ENCODE results near the gene ACSBG1.

ACSBG1 gene

DNA sequence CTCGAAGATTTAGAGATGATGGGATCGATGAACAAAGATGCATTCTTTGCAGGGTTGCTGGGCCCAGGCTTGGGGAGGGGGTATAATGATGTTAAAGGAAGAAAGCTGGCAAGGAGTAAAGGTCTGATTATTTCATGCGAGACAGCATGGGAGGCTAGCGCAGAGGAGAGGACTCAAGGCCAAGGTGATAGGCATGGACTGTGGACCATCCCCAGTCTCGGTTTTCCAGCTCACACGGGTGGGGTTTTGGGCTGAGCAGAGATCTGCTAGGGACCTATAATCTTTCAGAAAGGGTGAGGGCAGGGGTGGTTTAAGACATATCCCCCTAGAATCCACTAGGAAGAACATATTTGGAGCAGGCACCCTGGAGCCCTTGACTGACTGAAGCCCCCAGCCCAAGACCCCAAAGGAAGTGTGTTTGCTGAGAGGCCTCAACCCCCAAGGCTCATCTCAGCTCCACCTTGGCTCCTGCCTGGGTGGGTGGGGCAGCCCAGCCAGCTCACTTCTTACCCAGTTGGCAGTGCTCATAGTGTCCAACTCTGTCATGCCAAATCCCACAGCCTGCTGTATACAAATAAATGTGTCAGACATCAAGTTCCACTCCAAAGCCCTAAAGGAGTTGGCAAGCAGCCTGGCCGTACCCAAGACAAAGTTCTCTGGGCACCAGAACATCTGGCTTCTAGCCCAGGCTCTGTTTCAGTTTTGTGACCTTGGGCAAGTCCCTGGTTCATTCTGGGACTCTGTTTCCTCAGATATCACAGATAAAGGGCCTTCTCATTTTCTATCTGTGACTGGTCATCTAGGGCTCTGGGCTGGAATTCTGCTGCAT is 17.9 kb downstream of the ACSBG1 start:
- DNase-seq, result no peak

DNA sequence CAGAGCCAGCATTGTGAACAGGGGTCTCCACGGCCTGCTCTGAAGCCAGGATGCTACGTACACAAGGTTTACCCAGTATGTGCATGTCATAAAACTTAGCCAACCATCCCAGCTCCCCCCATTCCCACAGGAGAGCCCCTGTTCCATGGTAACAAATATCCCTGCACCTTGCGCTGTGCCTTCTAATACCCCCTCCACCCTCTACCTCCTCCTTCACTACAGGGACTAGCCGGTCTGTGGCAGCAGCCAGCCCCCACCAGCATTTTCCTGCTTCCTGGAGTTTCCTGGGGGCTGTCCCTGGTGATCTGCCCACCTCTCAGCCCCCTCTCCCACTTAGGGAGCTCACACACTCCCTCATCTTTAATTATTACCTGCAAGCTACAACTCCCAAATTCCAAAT is 20.4 kb downstream of the ACSBG1 start:
- no peak for DNase-seq

DNA sequence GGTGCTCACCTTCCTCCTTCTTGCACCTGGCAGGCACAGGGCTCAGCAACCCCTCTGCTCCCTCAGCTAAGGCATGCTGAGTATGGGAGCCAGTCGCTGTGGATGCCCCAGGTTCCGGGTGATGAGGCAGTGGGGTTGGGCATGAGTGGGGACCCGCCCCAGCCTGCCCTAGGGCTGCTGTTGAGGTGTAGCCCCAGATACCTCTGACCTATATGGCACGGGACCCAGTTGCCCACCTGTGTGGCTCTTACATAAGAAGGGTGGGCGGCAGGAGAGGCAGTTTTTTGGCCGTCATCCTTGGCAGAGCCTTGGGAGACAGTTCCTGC is 21.0 kb downstream of the ACSBG1 start:
- no peak for DNase-seq

DNA sequence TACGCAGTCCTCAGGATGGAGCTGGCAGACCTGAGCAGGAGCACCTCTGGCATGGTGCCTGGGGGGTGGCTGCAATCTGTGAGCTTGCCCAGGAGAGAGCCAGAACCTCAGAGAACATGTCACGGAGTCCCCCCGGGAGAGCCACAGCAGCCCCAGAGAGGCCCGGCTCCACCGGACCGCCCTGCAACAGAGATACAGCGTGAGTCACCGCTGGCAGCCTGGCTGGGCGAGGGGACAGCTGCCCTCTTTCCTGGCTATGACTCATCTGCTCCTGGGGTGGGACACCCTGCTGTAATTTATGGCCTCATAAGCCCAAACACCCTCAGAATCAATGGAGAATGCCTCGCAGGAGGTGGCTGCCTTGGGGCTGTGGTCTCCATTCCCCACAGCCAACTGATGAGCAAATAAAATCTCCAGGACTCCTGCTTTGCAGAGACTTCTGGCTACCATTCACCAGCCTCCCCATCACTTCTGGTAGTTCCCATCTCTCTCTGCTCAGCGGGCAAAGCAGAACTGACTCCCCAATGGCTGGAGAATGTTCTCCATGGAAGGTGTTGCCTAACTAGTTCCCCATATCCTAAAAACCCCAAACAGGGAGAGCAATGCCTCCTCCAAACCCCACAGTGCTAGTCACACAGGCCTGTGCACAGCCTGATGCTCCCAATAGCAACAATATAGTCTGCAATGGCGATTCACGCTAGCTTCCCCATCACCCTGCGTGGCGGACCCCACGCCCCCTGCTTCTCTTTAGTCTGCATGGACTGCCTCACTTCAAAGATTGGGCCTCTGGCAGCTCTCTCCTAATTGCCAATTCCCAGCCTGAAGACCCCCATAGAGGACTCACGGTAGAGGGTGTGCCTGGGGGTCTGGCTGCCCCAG is 21.6 kb downstream of the ACSBG1 start:
- no peak for DNase-seq

DNA sequence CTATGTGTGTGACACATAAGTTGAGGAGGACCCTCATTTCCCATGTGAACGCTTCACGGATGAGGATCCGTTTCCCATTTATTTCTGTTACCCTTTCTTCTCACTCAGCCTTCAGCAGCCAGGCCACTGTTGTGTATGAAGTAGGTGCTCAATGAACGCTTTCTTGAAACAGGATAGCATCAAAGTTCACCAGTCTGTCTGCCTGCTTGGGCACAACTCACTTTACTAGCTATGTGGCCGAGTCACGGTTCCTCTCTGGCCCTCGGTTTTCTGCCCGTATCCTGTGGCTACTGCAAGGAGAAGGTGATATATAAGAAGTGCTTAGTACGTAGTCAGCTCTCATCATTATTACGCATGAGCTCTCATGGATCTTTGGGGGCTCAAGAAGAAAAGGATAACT is 22.4 kb downstream of the ACSBG1 start:
- DNase-seq, result no peak

DNA sequence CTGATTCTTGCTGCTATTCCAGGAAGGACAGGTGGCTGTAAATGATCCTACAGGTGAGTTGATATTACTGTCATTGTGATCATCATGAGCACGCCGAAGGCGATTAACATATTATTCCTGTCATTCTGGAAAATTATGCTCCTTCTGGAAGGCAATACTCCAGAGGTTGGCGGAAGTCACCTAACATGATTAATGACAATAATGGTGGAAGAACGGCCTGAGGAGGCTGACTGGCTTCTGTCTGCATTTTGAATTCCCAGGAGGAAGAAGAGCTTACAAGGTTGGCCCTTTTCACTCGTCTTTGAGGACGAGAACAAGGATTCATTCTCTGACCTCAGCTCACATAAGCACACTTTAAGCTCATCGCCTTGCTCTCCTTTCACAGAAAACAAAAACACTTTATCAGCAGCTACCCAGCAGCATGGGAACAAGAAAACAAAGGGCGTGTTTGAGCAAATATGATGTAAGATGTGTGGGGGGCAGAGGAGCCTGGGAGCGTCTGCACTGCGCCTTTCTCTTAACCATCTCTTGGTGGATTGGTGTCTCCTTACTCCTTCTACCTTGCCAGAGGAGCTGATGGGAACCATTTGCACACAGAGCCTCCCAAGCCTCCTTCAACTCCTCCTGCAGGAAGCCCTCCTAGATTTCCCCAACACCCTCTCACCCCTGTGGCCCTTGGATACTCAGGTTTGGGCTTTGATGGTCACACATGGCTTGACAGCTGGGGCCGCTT is 23.0 kb downstream of the ACSBG1 start:
- DNase-seq, result no peak

DNA sequence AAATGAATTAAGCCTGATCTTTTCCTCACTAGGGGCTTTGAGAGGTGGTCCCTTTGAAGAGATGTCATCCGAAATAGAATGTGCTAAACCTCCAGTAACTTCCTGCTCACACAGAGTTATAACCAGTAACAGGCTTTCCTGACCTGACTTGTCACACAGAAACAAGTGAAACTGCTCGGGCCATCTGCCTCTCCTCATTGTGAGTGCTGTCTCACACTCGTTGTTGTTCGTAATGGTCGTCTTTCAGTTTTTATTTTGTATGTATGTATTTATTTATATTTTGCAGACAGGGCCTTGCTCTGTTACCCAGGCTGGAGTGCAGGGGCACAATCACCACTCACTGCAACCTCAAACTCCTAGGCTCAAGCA is 24.0 kb downstream of the ACSBG1 start:
- DNase-seq, result no peak

DNA sequence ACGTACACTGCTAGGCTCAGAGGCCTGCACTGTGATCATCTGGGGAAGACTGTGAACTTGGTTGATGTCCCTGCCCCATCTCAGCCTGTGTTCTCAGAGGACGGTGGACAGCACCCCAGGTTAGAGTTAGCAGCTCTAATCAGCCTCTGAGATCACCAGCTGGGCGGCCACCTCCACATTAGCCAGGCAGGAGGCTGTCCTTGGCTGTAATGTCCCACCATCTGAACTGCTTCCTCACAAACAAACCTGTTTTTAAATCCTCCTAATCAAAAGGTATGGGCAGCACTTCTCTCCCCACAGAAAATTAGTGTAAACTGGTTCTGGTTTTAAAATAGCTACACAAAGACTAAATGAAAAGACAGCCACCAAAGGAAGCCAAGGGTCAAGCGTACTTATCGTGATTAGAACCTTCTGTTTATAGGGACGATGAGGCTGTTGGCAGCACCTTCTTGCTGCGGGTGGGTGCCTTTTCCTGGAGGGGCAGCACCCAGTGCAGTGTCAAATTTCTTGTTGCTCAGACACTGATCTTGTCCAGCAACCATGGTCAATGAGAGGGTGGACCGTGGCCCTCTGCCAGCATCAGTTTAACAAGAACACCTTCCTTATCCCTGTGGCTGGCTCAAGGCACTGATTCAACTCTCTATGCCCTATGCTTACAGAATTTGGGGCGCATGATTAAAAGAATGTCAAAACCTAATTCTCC is 24.6 kb downstream of the ACSBG1 start:
- DNase-seq, result peak; percentile 12

DNA sequence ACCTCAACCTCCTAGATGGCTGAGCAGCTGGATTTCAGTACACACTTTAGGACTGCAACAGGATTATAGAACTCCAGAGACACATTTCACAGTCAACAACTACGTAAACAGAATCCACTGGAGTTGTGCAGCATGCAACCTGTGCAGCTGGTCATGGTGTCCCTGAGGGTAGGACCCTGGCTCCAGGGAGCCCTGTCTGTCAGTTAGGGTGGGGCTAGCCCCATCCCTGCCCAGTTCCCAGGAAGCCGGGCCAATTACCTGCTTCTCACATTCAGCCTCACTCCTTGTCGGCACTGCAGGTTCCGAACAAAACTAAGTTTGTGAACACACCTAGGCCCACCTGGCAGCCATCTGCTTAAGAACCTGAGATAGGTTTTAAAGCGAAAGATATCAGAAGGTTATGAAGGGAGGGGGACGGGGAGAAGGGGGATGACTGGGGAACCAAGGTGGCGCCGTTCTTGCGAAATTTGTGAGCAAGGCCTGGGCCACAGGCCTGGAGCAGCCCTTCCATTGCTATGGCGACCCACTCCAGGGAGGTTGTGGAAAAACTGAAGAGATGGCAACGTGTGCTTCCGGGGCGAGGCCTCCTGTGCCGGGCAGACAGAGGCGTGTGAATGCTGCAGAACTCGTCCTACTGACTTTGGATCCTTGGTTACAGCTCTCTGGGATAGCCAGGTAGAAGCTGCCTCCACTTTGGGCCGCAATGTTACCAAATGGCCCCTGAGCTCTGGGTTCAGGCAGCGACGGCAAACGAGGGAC is 25.3 kb downstream of the ACSBG1 start:
- peak; percentile 16 for DNase-seq

DNA sequence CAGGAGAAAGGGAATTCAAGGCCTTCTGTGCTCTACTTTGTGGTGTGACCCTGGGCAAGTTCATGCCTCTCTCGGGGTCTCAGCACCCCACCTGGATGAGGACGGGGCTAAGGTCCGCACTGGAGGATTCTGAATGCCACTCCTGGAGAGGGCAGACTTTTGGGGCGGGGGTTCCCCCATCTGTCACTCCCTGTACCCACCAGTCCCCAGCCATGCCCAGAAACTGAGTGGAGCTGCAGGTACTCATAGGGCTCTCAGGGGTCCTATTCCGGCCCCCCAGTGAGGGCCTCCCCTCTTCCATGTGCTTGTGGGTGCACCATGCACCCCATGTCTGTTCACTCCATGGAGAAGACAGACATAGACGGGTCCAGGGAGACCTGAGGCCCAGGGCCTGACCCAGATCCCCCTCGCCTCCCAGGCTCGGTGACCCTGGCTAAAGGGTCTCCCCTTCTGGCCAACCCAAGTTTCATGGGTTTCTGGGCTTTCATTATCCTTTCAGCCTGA is 26.0 kb downstream of the ACSBG1 start:
- peak; percentile 2 for DNase-seq

DNA sequence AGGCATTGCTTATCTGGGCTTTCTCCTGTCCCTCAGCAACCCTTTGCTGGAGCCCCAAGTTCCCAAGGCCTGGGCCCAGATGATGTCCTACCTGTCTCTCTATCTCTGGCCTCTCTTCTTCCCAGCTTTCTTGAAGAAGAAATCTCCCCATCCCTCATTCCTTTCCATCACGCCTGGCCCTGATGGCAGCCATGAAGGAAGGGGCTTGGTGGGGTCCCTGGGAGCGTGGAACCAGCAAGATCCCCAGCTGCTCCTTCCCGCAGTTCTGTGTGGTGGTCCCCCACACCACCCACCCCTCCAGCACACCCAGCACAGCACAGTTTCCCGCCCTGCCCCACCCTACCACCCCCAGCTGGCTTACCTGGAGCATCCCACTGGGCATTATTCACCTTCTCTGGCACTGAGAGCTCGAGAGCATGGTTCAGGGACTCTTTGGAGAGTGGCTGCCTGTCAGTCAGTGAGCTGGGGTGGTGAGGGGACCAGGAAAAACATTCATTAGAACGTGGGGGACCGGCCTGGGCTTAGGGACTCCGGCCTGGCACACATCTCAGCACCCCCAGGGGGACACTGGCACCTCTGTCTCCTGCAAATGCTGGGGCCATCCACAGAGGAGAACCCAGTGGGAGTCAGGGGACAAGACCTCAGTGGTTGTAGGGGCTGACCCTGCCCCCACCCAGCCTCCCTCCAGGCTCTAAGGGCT is 26.6 kb downstream of the ACSBG1 start:
- peak; percentile 22 for DNase-seq

DNA sequence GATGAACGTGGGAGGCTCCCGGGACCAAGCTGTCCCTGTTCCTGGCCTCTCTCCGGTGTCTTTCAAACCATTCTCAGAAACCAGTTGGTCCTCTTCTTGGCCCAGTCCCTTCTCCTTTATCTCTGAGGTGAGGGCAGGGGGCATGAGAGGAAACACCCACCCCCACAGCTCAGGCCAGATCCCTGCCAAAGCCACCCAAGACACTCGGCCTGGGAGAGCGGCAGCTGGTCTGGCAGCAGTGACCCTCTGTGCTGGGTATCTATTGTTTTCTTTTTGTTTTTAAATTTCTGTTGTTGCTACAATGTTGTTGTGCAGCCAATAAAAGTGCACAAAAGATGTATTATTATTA is 27.3 kb downstream of the ACSBG1 start:
- DNase-seq, result peak; percentile 4

DNA sequence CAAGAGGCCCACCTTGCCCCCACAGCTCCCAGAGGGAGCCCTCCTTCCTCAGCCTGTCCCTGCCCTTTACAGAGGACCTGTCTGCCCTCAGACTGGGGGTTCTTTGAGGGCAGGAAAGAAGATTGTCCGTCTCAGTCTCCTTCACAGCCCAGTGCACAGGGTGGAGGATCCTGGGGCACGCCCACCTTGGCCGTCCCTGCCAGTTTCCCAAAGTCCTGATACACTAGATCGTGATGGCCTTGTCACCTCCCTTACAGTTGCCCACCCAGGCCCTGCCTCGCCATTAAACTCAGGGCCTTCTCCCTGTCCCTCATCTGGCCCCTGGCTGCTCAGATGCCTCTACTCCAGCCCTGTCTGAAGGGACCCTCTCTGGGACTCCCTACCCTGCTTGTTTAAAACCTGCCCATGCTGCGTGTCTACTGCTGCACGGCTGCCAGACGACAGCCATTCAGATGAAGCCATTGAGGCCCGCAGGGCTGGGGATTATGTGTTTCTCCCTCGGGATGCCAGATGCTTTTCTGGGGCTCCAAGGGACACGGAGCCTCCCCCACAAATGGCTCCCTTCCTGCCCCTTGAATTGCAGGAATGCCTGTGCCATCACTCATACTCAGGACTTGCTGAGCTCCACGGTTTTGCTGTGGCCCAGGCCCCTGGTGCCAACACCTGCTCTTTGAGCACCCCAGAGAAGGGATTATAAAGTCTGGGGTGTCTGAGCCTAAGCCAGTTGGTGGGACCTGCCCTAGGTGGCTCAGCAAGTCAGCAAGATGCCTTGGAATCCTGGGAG is 27.8 kb downstream of the ACSBG1 start:
- DNase-seq, result peak; percentile 19

DNA sequence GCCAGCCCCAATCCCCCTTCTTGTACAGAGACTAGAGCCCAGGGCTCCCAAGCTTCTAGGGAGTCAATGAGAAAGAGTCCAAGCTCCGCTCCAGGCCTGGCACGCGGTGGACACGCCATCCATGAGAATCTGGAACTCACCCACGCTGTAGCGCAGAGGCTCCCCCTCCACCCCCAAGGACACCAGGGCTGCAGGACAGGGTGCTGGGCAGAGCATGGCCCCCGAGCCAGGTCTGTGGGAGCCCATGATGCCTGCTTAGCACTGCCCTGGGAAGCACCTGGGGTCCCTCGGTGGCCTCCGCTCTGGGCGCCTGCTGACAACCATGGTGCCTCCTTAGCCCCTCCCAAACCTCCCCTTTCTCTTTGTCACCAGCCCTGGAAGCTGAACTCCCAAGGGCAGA is 28.5 kb downstream of the ACSBG1 start:
- DNase-seq, result peak; percentile 25

DNA sequence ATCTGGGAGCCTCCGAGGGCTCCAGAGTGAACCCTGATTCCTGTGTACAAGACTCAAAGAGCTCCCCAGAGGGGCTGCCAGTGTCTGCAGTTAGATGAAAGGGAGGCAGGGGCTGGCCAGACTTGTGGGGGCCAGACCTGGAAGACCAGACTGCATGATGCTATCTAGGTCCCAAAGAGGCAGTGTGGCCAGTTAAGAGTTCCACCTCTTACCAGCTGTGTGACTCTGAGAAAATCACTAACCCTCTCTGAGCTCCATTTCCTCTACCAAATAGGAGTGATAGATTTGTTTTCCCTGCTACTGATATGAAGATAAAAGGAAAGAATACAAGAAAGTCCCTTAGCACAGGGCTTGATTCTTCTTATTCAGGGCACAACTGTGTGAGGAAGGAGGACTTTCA is 29.0 kb downstream of the ACSBG1 start:
- DNase-seq, result peak; percentile 5

DNA sequence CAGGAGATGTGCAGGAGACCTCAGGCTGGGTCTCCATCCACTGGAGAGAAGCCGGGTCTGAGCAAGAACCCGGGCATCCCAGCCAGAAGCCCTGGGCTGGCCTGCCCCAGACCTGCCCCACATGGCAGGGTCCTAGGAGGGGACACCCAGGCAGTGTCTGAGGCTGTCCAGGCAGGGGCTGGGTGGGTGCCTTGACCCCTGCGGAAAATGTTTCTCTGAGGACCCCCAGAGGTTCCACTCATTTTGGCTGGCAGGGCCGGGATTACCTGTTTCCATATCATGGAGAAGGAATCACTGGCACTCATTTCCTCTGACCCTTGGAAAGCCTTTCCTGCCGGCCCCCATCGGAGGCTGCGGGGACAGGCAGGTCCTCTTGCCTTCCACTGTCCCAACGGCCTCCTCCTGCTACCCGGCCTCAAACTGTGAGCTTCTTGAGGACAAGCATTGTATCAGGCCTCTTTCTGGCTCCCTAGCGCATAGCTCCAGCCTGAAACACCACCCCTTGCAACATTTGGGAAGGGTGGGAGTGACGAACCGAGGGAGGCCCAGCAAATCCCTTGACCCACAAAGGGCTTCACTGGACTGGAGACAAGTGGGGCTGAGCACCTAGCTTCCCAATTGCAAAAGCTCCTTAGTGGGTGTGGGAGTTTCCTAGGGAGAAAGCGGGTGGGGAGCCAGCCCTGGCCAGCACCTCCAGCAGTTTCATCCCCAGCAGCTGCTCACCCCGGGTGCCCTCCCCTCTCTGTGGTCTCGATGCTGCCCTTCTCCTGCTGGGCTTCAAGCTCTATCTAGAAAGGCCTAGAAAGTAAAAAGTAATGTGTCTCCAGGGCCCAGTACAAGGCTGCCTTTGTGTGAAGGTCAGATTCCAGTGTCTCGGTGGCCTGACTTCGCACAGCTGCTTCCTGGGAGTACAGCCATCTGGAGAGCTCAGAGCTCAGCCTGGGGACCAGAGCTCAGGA is 29.7 kb downstream of the ACSBG1 start:
- DNase-seq, result peak; percentile 24

DNA sequence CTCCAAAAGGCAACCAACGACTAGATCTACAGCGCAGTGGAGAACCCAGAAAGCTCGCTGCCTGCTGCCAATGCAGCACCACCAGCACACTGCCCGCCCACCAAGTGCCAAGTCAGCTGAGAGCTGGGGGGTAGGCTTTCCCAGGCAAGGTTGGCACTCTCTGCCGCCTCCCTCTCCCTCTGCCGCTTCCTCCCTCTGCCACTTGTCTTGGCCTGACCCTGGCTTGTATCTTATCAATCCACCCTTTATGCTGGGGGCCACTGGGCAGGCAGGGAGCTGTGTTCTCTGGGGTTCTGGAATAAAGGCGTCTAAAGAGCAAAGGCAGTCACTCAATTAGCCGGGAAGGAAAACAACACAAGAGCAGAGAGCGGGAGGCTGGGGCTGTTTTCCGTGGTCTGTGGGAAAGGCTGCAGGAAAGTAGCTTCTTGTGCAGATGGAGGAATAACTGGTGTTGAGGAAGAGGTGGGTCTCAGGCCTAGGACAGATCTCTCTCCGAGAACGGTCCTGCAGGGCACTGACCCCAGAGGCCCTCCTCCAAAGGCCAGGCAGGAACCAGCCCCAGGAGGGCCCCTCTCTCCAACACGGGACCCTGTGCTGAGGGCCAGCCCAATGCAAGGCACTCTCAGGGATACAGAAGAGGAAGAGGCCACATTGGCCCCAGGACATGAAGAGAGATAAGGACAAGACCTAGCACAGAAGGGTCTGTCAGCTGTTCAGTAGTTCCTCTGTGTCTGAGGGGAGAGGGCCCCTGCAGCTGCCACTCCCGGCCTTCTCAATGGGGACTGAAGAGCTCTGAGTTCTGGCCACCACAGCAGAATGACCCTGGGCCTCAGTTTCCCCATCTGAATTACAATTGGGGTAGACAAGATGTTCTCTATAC is 30.8 kb downstream of the ACSBG1 start:
- DNase-seq, result peak; percentile 25

Measured in activated CD4-positive, CD25-positive, alpha-beta regulatory T cell treated with anti-CD3 and anti-CD28 coated beads, Interleukin-2, amount 50 U/mL, for 72 hours (primary cell).